ENCODE data around the gene PER1. TPM values are rescaled to one million over a fixed set of nuclear protein-coding genes. Genes with fewer than 3 reads are reported as not detected.
A peak's percentile ranks its signal among the peaks of the same experiment; 100 is the strongest.

The PER1 gene
- total and polyA plus RNA-seq, 2 of the 13 experiments (the other 11 are each of a cell fraction or from before 2014, with no cell fraction given) = 2.6 to 3.6 TPM

- TF ChIP-seq MYC (CRISPR knock-in tag; IDR thresholded peaks at IDR 0.05; ENCODE audit: borderline replicate concordance) = peak; percentile 48; the same call in 1 of the 2 replicates
- peak; percentile 78 for TF ChIP-seq RBM39 (IDR thresholded peaks at IDR 0.05; ENCODE audit: low read depth, low read length, poor library complexity, severe bottlenecking)
- peak; percentile 67; the same call in 1 of the 2 replicates for TF ChIP-seq IRF9 (CRISPR knock-in tag; IDR thresholded peaks at IDR 0.05; ENCODE audit: borderline replicate concordance)
- TF ChIP-seq MAZ (IDR thresholded peaks at IDR 0.05; ENCODE audit: borderline replicate concordance, low read depth, low read length) = peak; percentile 19; the same call in 1 of the 2 replicates
- TF ChIP-seq MAZ (CRISPR knock-in tag; IDR thresholded peaks at IDR 0.05; ENCODE audit: low read depth) = no peak
- 0 out of 2 replicates have a peak, but pooled peaks have one; percentile 7 for TF ChIP-seq RNF219 (CRISPR knock-in tag; IDR thresholded peaks at IDR 0.05)
- 0 out of 2 replicates have a peak, but pooled peaks have one; percentile 36 for TF ChIP-seq ZNF709 (CRISPR knock-in tag; IDR thresholded peaks at IDR 0.05)
- no peak; the same call in 1 of the 2 replicates for TF ChIP-seq TRAFD1 (CRISPR knock-in tag; IDR thresholded peaks at IDR 0.05; ENCODE audit: borderline replicate concordance)
- TF ChIP-seq ZNF431 (CRISPR knock-in tag; IDR thresholded peaks at IDR 0.05; ENCODE audit: borderline replicate concordance, low read depth) = no peak
- 0 out of 2 replicates have a peak, but pooled peaks have one; percentile 19 for TF ChIP-seq KDM5B (CRISPR knock-in tag; IDR thresholded peaks at IDR 0.05; ENCODE audit: borderline replicate concordance)
- TF ChIP-seq ZFP91 (CRISPR knock-in tag; IDR thresholded peaks at IDR 0.05; ENCODE audit: borderline replicate concordance) = peak; percentile 64; the same call in 1 of the 2 replicates
- TF ChIP-seq ZNF781 (CRISPR knock-in tag; IDR thresholded peaks at IDR 0.05; ENCODE audit: borderline replicate concordance, not compliant biosample characterization) = no peak
- peak; percentile 70; the same call in 1 of the 2 replicates for TF ChIP-seq ZNF543 (CRISPR knock-in tag; IDR thresholded peaks at IDR 0.05)
- TF ChIP-seq THYN1 (CRISPR knock-in tag; IDR thresholded peaks at IDR 0.05; ENCODE audit: borderline replicate concordance, low read depth) = no peak
- TF ChIP-seq, protein P1, sequence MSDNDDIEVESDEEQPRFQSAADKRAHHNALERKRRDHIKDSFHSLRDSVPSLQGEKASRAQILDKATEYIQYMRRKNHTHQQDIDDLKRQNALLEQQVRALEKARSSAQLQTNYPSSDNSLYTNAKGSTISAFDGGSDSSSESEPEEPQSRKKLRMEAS (IDR thresholded peaks at IDR 0.05) = peak; percentile 36; the same call in 1 of the 2 replicates
- TF ChIP-seq ZNF24 (IDR thresholded peaks at IDR 0.05) = peak; percentile 94
- TF ChIP-seq ISX (CRISPR knock-in tag; conservative IDR thresholded peaks at IDR 0.05) = 0 out of 2 replicates have a peak, but pooled peaks have one; percentile 16
- TF ChIP-seq CEBPG (CRISPR knock-in tag; IDR thresholded peaks at IDR 0.05) = peak; percentile 71
- no peak for TF ChIP-seq MZF1 (CRISPR knock-in tag; IDR thresholded peaks at IDR 0.05; ENCODE audit: borderline replicate concordance)
- no peak for TF ChIP-seq BRD4 (CRISPR knock-in tag; IDR thresholded peaks at IDR 0.05)
- peak; percentile 79; the same call in 1 of the 2 replicates for TF ChIP-seq KDM1A (CRISPR knock-in tag; IDR thresholded peaks at IDR 0.05)
Measured at GRCh38 chr17:8120520-8121406, 31.4 kb downstream of the PER1 start (continued).

All from HepG2 (cell line).